Breast epithelium (tissue), 4 donors: Measurements from ENCODE around the gene CD58. TPM values are rescaled to one million over a fixed set of nuclear protein-coding genes. Genes with fewer than 3 reads are reported as not detected.

Experiments used
- DNase-seq, 2 donors: peaks; one replicate each; pipeline ENCODE4 v3.0.0-alpha.2; 2019; ENCODE audit warnings: low spot score in 2 of 2
- H3K27ac ChIP-seq, 2 donors: fragments of 200-600 bp; sonication (generic) in 1 of 2; one replicate each; pipeline ENCODE4 v1.5.1; 2016 to 2019; ENCODE audit warnings: mild to moderate bottlenecking in 1 of 2
- H3K27me3 ChIP-seq, 2 donors: fragments of 200-600 bp; sonication (generic) in 1 of 2; one replicate each; pipeline versions ENCODE4 v1.5.1 to v1.6.0; 2017 to 2019; ENCODE audit warnings: control low read depth in 1 of 2, mild to moderate bottlenecking in 1 of 2
- H3K36me3 ChIP-seq: fragments of 200-600 bp; one replicate; pipeline ENCODE4 v1.5.1; 2019
- H3K4me1 ChIP-seq, 2 donors: fragments of 200-600 bp; sonication (generic); one replicate each; pipeline ENCODE4 v1.5.1; 2016 to 2019; ENCODE audit warnings: control low read depth in 1 of 2
- H3K4me3 ChIP-seq, 3 donors: fragments of 200-600 bp; sonication (generic); 1 replicate in 2 of 3; 2 replicates in 1 of 3; pipeline ENCODE4 v1.5.1; 2016 to 2019; ENCODE audit warnings: mild to moderate bottlenecking in 3 of 3, moderate library complexity in 2 of 3
- H3K9me3 ChIP-seq, 2 donors: fragments of 200-600 bp; sonication (generic) in 1 of 2; one replicate each; pipeline ENCODE4 v1.5.1; 2016 to 2019; ENCODE audit warnings: control low read depth in 1 of 2
- CTCF ChIP-seq, 3 donors: fragments of 450-650 bp; IDR thresholded peaks; one replicate each; pipeline ENCODE4 v1.5.1; 2016 to 2017; ENCODE audit warnings: antibody characterized with exemption in 3 of 3, mild to moderate bottlenecking in 3 of 3, moderate library complexity in 3 of 3
- POLR2A ChIP-seq: fragments of 450-650 bp; IDR thresholded peaks from one replicate; pipeline ENCODE4 v1.6.1; 2016; ENCODE audit warnings: antibody characterized with exemption, mild to moderate bottlenecking, moderate library complexity
- POLR2AphosphoS5 ChIP-seq, 3 donors: sonication (generic); formaldehyde crosslinking; IDR thresholded peaks; one replicate each; pipeline ENCODE4 v1.6.1; 2017; ENCODE audit warnings: antibody characterized with exemption in 3 of 3
- intact Hi-C: fragments of 100-400 bp; cut with DNase I; formaldehyde crosslinking; loops from one replicate; pipeline ENCODE4 v1.15.1; 2023; ENCODE audit warnings: low total_unique reads
- total RNA-seq, 3 donors: library from RNA; depleted of rRNA; stranded (reverse); fragments of >200 nt; gene quantifications; one replicate each; pipeline ENCODE4 v1.1.0, GENCODE V29; 2016

Gene CD58
- total RNA-seq, 3 donors from 2014 or later, result 22.0 to 31.4 (median 31.3) TPM

GRCh38 chr1:116483481-116484309 is 87.1 kb downstream of the CD58 start:
- Histone ChIP-seq H3K27me3 (no peaks in the 10 kb centered on the region), H3K4me1 (no peaks in the 10 kb centered on the region), H3K4me3 (no peak overlapping the region), H3K27ac (no peak overlapping the region), H3K36me3 (no peaks in the 10 kb centered on the region), H3K9me3 (no peaks in the 10 kb centered on the region)
- no peak for DNase-seq
- intact Hi-C loops, result loop anchor here (10.0 kb wide), 1 partner anchor 119 kb away; no protein-coding TSS in a partner anchor
- no peak for TF ChIP-seq POLR2A

DNA sequence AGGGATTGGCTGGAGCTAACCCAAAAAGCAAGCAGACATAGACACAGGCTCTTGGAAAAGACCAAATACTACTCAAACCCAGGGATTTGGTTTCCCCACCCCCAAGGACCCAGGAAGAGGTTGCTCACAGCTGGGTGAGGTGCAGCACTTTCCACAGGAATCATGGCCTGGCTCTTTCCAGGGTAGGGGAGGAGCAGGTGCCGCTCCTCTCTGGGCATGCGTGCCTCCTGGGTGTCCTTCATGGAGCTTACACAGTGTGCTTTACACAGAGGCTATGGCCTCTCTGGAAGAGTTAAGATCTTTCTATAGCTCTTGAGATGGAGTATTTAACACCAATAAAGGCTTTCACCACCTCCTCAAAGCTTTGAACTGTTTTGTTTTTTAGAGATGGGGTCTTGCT is 88.3 kb downstream of the CD58 start:
- TF ChIP-seq POLR2AphosphoS5 (IDR thresholded peaks at IDR 0.05) (no peak), CTCF (IDR thresholded peaks at IDR 0.05) (no peak), POLR2A (no peak)
- Histone ChIP-seq H3K36me3 (no peaks in the 10 kb centered on the region), H3K4me1 (no peaks in the 10 kb centered on the region), H3K9me3 (no peaks in the 10 kb centered on the region), H3K27me3 (no peaks in the 10 kb centered on the region), H3K27ac (no peak overlapping the region), H3K4me3 (no peak overlapping the region)
- DNase-seq, result no peak
- intact Hi-C loops, result loop anchor here (10.0 kb wide), 1 partner anchor 118 kb away; no protein-coding TSS in a partner anchor

DNA sequence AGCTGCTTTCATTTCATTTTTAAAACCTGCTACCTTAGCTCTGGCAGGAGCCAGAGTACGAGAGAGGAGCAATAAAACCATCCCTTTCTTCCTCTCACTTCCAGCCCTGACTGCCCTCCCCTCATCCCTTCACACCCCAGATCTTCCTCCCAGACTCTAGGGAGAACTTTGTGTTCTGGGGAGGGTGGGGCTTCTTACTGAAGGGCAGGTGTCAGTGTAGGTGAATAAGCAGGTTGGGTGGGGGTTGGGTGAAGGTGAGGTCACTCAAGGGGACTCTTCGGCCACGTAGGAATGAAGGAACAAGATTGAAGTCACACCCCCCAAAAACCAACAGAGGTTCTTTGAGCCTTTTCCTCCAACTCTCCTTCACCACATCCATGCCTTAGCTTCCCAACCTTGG is 88.9 kb downstream of the CD58 start:
- no peak overlapping the region for H3K4me3 ChIP-seq
- no peak for TF ChIP-seq POLR2AphosphoS5 (IDR thresholded peaks at IDR 0.05)
- TF ChIP-seq POLR2A, result no peak
- no peak for TF ChIP-seq CTCF (IDR thresholded peaks at IDR 0.05)
- H3K27ac ChIP-seq, result no peak overlapping the region
- intact Hi-C loops, result loop anchor here (10.0 kb wide), 1 partner anchor 117 kb away; no protein-coding TSS in a partner anchor
- no peaks in the 10 kb centered on the region for H3K27me3 ChIP-seq
- DNase-seq, result no peak
- H3K36me3 ChIP-seq, result no peaks in the 10 kb centered on the region
- no peaks in the 10 kb centered on the region for H3K9me3 ChIP-seq
- no peaks in the 10 kb centered on the region for H3K4me1 ChIP-seq

DNA sequence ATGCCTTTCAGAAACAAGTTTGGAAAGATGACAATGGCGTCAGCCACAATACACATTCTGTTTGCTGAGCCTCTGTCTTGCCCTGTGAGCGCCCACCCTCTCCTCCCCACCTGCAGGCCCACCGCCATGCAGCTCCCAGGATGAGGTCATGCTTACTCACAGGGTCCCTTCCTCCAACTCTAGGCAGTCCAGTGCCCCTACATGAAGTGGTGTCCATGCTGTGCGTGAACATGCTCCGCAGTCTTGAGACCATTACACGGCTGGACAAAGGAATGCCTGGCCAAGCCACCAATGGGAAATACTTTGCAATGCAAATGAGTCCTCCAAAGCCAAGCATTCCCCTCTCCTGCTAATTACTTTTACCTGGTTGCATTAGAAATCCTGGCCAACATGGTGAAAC is 92.2 kb downstream of the CD58 start:
- Histone ChIP-seq H3K9me3 (no peaks in the 10 kb centered on the region), H3K27me3 (no peaks in the 10 kb centered on the region), H3K4me1 (no peaks in the 10 kb centered on the region), H3K4me3 (no peak overlapping the region), H3K36me3 (no peaks in the 10 kb centered on the region), H3K27ac (no peak overlapping the region)
- DNase-seq, result no peak
- intact Hi-C loops, result no loop called here
- TF ChIP-seq POLR2A (no peak), POLR2AphosphoS5 (IDR thresholded peaks at IDR 0.05) (no peak), CTCF (IDR thresholded peaks at IDR 0.05) (no peak)

DNA sequence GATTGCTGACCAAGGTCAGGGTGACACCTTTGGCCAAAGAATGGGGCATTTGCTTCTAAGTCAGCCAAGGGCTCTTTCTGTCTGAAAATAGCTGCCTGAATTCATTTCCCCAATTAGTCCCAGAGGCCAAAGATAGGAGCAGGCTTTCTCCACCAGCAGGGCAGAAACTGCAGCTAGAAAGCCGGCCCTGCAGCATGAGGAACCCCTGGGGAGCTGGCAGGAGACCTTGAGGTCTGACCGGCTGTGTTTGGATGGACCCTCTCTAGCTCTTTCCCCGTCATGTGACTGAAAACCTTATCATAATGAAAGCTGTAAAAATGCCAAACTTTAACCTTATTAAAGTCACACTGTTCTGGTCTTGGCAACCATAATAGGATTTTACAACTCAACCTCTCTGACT is 93.4 kb downstream of the CD58 start:
- intact Hi-C loops, result no loop called here
- Histone ChIP-seq H3K9me3 (no peaks in the 10 kb centered on the region), H3K4me1 (no peaks in the 10 kb centered on the region), H3K27me3 (no peaks in the 10 kb centered on the region), H3K36me3 (no peaks in the 10 kb centered on the region), H3K4me3 (no peak overlapping the region), H3K27ac (no peak overlapping the region)
- no peak for DNase-seq
- no peak for TF ChIP-seq POLR2A
- no peak for TF ChIP-seq POLR2AphosphoS5 (IDR thresholded peaks at IDR 0.05)
- no peak for TF ChIP-seq CTCF (IDR thresholded peaks at IDR 0.05)
